ENCODE measurements around the gene NNMT. TPM values are rescaled to one million over a fixed set of nuclear protein-coding genes. Genes with fewer than 3 reads are reported as not detected.

The NNMT gene
- total RNA-seq, 8 experiments from 2014 or later, result 0.22 to 73.1 (median 3.0) TPM

DNA sequence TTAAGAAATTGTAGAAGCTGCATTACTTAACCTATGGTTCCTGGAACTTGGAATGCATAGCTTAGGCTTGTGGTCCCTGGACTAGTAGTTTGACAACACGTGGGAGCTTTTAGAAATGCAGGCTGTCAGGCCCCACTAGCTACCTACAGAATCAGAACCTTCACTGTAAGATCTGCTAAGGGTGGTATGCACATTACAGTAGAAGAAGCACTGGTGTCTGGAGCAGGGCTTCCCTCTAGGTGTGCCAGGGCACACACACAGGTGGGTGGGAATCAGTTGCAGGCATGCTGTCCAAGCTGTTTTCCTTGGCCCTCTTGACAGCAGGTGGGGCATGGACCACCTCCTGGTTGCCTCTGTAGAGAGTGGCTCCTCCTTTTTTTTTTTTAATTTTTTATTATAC, 8.8 kb downstream of the NNMT start:
- ATAC-seq (replicated peaks in 6 of 8), result no peak
- 0 to 80% (median 67%) methylated on average over 1 of the region's 1 CpG; no CpG with 5 or more reads in 7 of the 10 experiments for WGBS, 10 experiments
- no peak overlapping the region for H3K4me3 ChIP-seq
- no peak overlapping the region for H3K27ac ChIP-seq
- in situ Hi-C loops (cut with MboI; ENCODE audit: low pct_unique_long_range_greater_than_20kb in 2 of 9, low sequenced_read_pairs in 9 of 9, unreplicated experiment in 9 of 9), result no loop called here
- H3K4me1 ChIP-seq (replicated peaks in 1 of 2), result no peaks in the 10 kb centered on the region

DNA sequence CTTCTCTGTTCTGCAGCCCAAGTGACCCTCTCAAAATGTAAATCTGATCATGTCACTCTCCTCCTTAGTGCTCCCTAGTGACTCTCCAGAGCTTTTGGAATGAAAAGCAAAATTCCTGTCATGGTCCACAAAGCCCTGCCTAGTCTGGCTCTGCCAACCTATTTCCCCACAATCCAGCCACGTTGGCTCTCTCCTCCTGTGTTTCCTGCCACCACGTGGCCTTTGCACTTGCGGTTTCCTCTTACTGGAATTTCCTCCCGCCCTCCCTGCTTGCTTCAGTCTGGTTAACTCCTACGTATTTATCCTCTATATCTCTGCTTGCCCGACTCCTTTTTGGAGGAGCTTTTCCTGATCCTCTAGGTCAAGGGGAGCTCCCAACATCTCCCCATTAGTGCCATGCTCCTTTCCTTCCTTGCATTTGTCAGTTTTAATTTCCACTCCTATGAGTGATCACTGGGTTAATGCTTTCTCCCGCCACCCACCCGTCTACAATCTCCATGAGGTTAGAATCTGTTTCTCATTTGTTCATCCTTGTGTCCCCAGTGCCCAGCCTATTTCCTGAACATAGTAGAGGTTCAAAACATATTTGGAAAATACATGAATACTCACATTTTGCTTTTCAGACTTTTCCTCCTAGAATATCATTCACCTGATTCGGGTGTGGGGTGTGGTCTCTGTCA, 11.5 kb downstream of the NNMT start:
- in situ Hi-C loops (cut with MboI; ENCODE audit: low pct_unique_long_range_greater_than_20kb in 2 of 9, low sequenced_read_pairs in 9 of 9, unreplicated experiment in 9 of 9), result no loop called here
- 0 to 93% (median 60%) methylated on average over 1 to 8 of the region's 9 CpGs for WGBS, 10 experiments
- peak in 3 of 8 experiments; percentile 38 to 83 (median 75) for ATAC-seq (replicated peaks in 6 of 8)

DNA sequence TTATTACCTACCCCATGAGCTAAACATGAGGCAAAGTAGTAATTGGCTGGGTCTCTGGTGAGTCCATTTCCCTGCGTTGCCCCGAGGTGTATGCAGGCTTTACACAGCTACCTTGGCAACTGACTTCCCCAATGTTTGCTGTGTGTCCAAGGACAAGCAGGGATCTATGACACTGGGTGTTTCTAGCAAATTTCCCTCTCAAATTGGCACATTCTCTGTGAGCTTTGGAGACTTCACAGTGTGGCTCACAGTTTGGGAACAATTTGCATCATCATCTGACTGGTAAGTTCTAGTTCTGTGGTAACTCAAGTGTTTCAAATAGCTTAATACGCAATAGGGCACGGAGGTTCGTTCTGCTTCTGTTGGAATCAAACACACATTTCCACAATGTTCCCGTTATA, 12.5 kb downstream of the NNMT start:
- H3K4me1 ChIP-seq (replicated peaks in 1 of 2), result no peaks in the 10 kb centered on the region
- no peak overlapping the region for H3K27ac ChIP-seq
- peak in 6 of 8 experiments; percentile 34 to 96 (median 60) for ATAC-seq (replicated peaks in 6 of 8)
- H3K4me3 ChIP-seq, result no peak overlapping the region
- WGBS, 10 experiments, result 0 to 91% (median 62%) methylated on average over 1 to 5 of the region's 6 CpGs; no CpG with 5 or more reads in 2 of the 10 experiments
- in situ Hi-C loops (cut with MboI; ENCODE audit: low pct_unique_long_range_greater_than_20kb in 2 of 9, low sequenced_read_pairs in 9 of 9, unreplicated experiment in 9 of 9), result no loop called here

More for the DNA sequence above, 11.5 kb downstream of the NNMT start:
- Histone ChIP-seq H3K4me1 (replicated peaks in 1 of 2) (no peaks in the 10 kb centered on the region), H3K4me3 (no peak overlapping the region), H3K27ac (no peak overlapping the region)

DNA sequence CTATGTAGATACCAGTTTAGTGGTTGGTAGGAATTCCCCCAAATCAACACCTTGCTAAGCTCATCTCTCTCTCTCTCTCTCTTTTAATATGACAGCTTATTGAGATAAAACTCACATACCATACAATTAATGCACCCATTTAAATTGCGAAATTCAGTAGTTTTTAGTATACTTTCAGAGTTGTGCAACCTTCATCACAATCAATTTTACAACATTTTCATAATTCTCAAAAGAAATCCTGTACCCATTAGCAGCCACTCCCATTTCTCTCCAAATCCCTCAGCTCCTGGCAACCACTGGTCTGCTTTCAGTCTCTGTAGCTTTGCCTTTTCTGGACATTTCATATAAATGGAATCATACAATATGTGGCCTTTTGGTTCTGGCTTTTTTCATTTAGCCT, 13.3 kb downstream of the NNMT start:
- H3K27ac ChIP-seq, result no peak overlapping the region
- 7 to 91% (median 72%) methylated on average over 1 of the region's 1 CpG; no CpG with 5 or more reads in 4 of the 10 experiments for WGBS, 10 experiments
- no peak overlapping the region for H3K4me3 ChIP-seq
- in situ Hi-C loops (cut with MboI; ENCODE audit: low pct_unique_long_range_greater_than_20kb in 2 of 9, low sequenced_read_pairs in 9 of 9, unreplicated experiment in 9 of 9), result no loop called here
- no peak for ATAC-seq (replicated peaks in 6 of 8)
- H3K4me1 ChIP-seq (replicated peaks in 1 of 2), result no peaks in the 10 kb centered on the region

DNA sequence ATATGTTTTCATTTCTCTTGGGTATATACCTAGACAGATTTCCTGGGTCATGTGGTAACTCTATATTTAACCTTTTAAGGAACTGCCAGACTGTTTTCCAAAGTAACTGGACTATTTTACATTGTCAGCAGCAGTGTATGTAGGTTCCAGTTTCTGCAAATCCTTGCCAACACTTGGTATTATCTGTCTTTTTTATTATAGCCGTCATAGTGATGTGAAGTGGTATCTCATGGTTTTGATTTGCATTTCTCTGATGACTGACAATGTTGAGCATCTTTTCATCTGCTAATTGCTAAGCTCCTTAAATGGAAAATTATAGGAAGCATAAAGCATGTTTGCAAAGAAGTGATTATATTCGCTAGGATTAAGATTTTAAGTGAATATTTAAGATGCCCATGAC, 13.9 kb downstream of the NNMT start:
- H3K4me3 ChIP-seq, result no peak overlapping the region
- no peak overlapping the region for H3K27ac ChIP-seq
- in situ Hi-C loops (cut with MboI; ENCODE audit: low pct_unique_long_range_greater_than_20kb in 2 of 9, low sequenced_read_pairs in 9 of 9, unreplicated experiment in 9 of 9), result no loop called here
- ATAC-seq (replicated peaks in 6 of 8), result no peak
- H3K4me1 ChIP-seq (replicated peaks in 1 of 2), result no peaks in the 10 kb centered on the region
- WGBS, 10 experiments, result 48 to 100% (median 83%) methylated on average over 1 to 2 of the region's 2 CpGs; no CpG with 5 or more reads in 1 of the 10 experiments

DNA sequence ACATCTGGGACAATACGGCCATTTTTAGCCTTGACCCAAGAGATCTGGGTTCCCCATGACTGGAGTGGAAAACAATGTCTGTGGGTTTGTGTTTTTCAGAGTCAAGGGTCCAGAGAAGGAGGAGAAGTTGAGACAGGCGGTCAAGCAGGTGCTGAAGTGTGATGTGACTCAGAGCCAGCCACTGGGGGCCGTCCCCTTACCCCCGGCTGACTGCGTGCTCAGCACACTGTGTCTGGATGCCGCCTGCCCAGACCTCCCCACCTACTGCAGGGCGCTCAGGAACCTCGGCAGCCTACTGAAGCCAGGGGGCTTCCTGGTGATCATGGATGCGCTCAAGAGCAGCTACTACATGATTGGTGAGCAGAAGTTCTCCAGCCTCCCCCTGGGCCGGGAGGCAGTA, 15.7 kb downstream of the NNMT start:
- Histone ChIP-seq H3K4me3 (no peak overlapping the region), H3K4me1 (replicated peaks in 1 of 2) (no peaks in the 10 kb centered on the region), H3K27ac (no peak overlapping the region)
- 76 to 100% (median 83%) methylated on average over 1 to 6 of the region's 10 CpGs; no CpG with 5 or more reads in 5 of the 10 experiments for WGBS, 10 experiments
- in situ Hi-C loops (cut with MboI; ENCODE audit: low pct_unique_long_range_greater_than_20kb in 2 of 9, low sequenced_read_pairs in 9 of 9, unreplicated experiment in 9 of 9), result no loop called here
- no peak for ATAC-seq (replicated peaks in 6 of 8)

DNA sequence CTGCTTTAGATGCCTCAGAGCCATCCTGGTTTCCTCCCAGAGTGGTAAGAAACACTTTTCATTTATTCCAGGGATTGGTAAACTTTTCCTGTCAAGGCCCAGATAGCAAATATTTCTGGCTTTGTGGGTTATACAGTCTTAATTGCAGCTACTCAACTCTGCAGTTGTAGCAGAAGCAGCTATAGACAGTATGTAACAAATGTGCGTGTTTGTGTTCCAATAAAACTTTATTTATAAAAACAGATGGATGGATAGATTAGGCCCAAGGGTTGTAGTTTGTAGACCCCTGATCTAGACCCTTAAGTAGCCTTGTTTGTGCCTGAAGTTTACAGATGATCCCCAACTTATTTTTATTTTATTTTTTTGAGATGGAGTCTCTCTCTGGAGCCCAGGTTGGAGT, 17.9 kb downstream of the NNMT start:
- Histone ChIP-seq H3K4me1 (replicated peaks in 1 of 2) (no peaks in the 10 kb centered on the region), H3K4me3 (no peak overlapping the region), H3K27ac (no peak overlapping the region)
- in situ Hi-C loops (cut with MboI; ENCODE audit: low pct_unique_long_range_greater_than_20kb in 2 of 9, low sequenced_read_pairs in 9 of 9, unreplicated experiment in 9 of 9), result no loop called here
- 40 to 100% (median 85%) methylated on average over 1 of the region's 1 CpG; no CpG with 5 or more reads in 4 of the 10 experiments for WGBS, 10 experiments
- ATAC-seq (replicated peaks in 6 of 8), result no peak

DNA sequence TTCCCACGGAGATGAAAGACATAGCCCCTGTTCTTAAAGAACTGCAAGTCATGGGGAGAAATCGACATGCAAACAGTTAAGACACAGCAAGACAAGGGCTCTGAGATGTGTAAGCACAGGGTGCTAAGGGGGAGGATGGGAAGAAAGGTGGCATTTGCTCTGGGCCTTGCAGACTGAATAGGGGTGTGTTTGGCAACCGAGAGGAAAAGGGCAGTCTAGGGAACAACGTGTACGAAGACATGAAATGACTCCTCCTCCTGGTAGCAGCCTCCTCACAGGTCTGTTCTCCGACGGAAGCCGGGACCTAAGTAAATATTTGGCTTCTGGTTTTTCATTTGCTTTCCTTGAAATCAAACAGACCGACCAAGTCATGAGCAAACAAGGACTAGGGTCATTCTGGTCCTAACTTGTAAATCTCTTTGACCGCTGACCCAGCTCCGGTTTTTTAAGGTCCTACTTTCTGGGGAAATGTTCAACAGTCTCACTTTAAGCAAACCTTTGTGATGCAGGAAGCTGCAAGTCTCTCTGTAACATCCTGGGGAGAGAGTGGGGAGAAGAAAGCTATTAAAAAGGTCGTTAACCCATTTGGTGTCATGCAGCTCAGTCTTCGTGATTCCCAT, 19.7 kb downstream of the NNMT start:
- Histone ChIP-seq H3K4me1 (replicated peaks in 1 of 2) (no peaks in the 10 kb centered on the region), H3K4me3 (no peak overlapping the region), H3K27ac (no peak overlapping the region)
- WGBS, 10 experiments, result 0 to 80% (median 44%) methylated on average over 1 to 12 of the region's 13 CpGs
- in situ Hi-C loops (cut with MboI; ENCODE audit: low pct_unique_long_range_greater_than_20kb in 2 of 9, low sequenced_read_pairs in 9 of 9, unreplicated experiment in 9 of 9), result no loop called here
- ATAC-seq (replicated peaks in 6 of 8), result peak in 3 of 8 experiments; percentile 34 to 90 (median 62)

DNA sequence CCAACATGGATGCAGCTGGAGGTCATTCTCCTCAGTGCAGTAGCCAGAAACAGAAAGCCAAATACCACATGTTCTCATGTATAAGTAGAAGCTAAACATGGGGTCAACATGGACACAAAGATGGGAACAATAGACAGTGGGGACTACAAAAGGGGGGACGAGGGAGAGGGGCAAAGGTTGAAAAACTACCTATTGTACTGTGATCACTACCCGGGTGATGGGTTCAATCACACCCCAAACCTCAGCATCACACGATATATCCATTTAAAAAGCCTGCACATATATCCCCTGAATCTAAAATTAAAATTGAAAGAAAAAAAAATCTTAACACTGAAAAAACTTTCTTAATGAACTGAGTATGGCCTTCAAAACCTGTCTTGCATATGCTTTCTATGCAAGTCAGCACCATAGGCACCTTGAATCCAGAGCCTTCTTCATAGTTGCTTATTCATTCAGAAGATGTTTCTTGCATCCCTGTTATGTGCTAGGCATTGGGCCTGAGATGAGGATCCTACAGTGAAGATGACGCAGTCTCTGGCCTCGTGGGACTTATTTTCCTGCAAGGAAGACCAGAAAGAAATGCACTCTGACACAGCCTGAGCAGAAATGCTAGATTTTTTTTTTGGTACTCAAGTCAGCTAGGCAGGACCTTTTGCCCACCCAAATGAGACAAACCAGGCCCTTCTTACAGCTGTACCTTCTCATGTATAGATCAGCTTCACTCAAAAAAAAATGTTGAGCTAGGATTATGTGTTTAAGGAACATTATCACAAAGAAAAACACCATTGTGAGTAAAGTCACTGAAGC, 21.0 kb downstream of the NNMT start:
- ATAC-seq (replicated peaks in 6 of 8), result no peak
- no peak overlapping the region for H3K27ac ChIP-seq
- WGBS, 10 experiments, result 30 to 100% (median 76%) methylated on average over 1 to 5 of the region's 5 CpGs; no CpG with 5 or more reads in 2 of the 10 experiments
- in situ Hi-C loops (cut with MboI; ENCODE audit: low pct_unique_long_range_greater_than_20kb in 2 of 9, low sequenced_read_pairs in 9 of 9, unreplicated experiment in 9 of 9), result no loop called here
- H3K4me3 ChIP-seq, result no peak overlapping the region
- H3K4me1 ChIP-seq (replicated peaks in 1 of 2), result no peaks in the 10 kb centered on the region

DNA sequence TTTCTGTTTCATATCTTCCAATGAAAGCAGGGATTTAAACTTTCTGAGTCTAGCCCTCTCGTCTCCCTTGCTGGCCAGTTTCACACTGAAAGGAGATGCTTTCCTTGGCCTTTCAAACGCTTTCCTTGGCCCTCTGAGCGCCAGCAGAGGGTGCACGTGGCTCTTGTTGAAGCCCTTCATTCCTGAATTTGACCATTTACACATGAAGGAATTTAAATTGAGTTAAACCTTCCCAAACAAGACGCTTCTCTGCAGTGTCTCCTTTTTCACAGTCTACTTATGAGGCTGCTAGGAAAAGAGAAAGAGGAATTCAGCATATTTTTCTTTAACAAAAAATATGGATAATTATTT, 21.6 kb downstream of the NNMT start:
- in situ Hi-C loops (cut with MboI; ENCODE audit: low pct_unique_long_range_greater_than_20kb in 2 of 9, low sequenced_read_pairs in 9 of 9, unreplicated experiment in 9 of 9), result no loop called here
- 0 to 28% (median 3%) methylated on average over 1 to 5 of the region's 5 CpGs for WGBS, 10 experiments
- no peak overlapping the region for H3K27ac ChIP-seq
- no peaks in the 10 kb centered on the region for H3K4me1 ChIP-seq (replicated peaks in 1 of 2)
- no peak overlapping the region for H3K4me3 ChIP-seq
- peak in 4 of 8 experiments; percentile 23 to 72 (median 58) for ATAC-seq (replicated peaks in 6 of 8)

DNA sequence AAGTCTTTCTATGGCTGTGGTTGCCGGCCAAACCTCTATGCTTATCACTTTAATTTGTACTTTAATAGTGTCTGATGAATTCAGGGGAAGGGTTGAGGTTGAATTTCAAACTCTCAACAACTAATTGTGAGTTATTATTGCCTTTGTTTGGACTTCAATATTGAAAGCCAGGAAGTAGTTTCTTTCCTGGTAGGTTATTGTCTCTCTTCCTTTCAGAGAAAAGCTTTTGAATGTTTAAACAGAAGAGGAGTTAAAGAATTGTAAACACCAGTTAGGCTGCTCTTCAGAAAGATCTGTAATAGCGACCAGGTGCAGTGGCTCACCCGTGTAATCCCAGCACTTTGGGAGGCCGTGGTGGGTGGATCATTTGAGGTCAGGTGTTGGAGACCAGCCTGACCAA, 22.2 kb downstream of the NNMT start:
- H3K27ac ChIP-seq, result no peak overlapping the region
- ATAC-seq (replicated peaks in 6 of 8), result peak in 1 of 8 experiments; percentile 9
- in situ Hi-C loops (cut with MboI; ENCODE audit: low pct_unique_long_range_greater_than_20kb in 2 of 9, low sequenced_read_pairs in 9 of 9, unreplicated experiment in 9 of 9), result no loop called here
- H3K4me1 ChIP-seq (replicated peaks in 1 of 2), result no peaks in the 10 kb centered on the region
- WGBS, 10 experiments, result 29 to 91% (median 45%) methylated on average over 1 to 4 of the region's 4 CpGs; no CpG with 5 or more reads in 1 of the 10 experiments
- H3K4me3 ChIP-seq, result no peak overlapping the region

DNA sequence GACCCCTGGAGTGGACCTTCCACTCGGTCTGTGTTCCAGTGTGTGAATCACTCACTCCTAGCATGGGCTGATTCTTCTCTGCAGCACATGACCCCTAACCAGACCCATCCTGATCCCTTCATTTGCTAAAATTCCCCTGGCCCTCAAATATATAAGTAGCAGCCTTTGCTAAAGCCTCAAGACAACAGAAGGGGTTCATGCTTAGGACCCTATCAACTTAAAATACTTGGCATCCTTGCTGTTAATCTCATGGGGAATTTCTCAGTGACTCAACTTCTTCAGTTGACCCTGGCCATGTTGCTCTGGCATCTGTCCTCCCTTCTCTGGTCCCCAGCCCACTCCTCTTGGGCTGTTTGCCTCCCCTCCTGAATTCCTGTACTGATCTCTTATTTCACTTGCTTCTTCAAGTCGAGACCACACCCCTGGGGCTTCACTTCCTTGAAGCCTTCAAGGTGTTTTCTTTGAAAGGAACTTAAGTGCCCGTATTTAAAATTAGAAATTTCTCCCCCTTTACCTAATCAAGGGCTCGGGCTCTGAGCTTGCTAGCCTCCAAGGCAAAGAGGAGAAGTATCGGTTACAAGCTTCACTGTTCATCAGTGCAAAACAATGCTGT, 23.6 kb downstream of the NNMT start:
- in situ Hi-C loops (cut with MboI; ENCODE audit: low pct_unique_long_range_greater_than_20kb in 2 of 9, low sequenced_read_pairs in 9 of 9, unreplicated experiment in 9 of 9), result no loop called here
- no peak for ATAC-seq (replicated peaks in 6 of 8)
- Histone ChIP-seq H3K27ac (no peak overlapping the region), H3K4me3 (no peak overlapping the region), H3K4me1 (replicated peaks in 1 of 2) (no peaks in the 10 kb centered on the region)
- WGBS, 10 experiments, result 0 to 88% (median 50%) methylated on average over 1 to 4 of the region's 5 CpGs; no CpG with 5 or more reads in 1 of the 10 experiments

All from motor neuron (in vitro differentiated cells).